B cell (primary cell): ENCODE data around the gene FAM3A. TPM values are rescaled to one million over a fixed set of nuclear protein-coding genes. Genes with fewer than 3 reads are reported as not detected.

Experiments used
- ATAC-seq: fragments of 200-7000 bp; cut with Tn5 transposase; one replicate; pipeline ENCODE4 v1.10.0; 2021; ENCODE audit warnings: low read depth, mild to moderate bottlenecking, moderate number of reproducible peaks, moderate library complexity
- CTCF ChIA-PET: fragments of 350-600 bp; sonication (Branson Sonifier 250); formaldehyde crosslinking; loops from one replicate; lab custom pipeline; 2021; ENCODE audit warnings: antibody characterized with exemption, inconsistent platforms; lab: Charles Lee
- POLR2A ChIA-PET: fragments of 350-600 bp; sonication (Branson Sonifier 250); formaldehyde crosslinking; loops from one replicate; lab custom pipeline; 2021; ENCODE audit warnings: antibody characterized with exemption; lab: Charles Lee
- DNase-seq: peaks from one replicate; pipeline ENCODE4 v3.0.0; 2013
- H2AFZ ChIP-seq: 2 replicates; pipeline ENCODE4 v1.6.1; 2012; ENCODE audit warnings: mild to moderate bottlenecking, low read depth, low read length; ENCODE audit not compliant: insufficient read depth, poor library complexity, severe bottlenecking
- H3K27ac ChIP-seq, 2 donors: 1 replicate in 1 of 2; 2 replicates in 1 of 2; pipeline ENCODE4 v1.5.1; 2012 to 2013; ENCODE audit warnings: low read length in 2 of 2, mild to moderate bottlenecking in 2 of 2, moderate library complexity in 1 of 2
- H3K27me3 ChIP-seq, 4 experiments: fragments of 200-600 bp in 1 of 4; sonication (generic) in 1 of 4; replicated peaks in 1 of 4; 1 replicate in 2 of 4; 2 replicates in 2 of 4; pipeline versions ENCODE4 v1.6.1 to v1.7.0; 2013 to 2016; ENCODE audit warnings: low read length in 3 of 4, mild to moderate bottlenecking in 2 of 4, mixed read lengths in 1 of 4, moderate library complexity in 1 of 4; ENCODE audit not compliant: insufficient read depth in 4 of 4, control insufficient read depth in 3 of 4; ENCODE audit errors: control extremely low read depth in 1 of 4
- H3K36me3 ChIP-seq, 2 experiments: replicated peaks in 1 of 2; 1 replicate in 1 of 2; 2 replicates in 1 of 2; pipeline versions ENCODE4 v1.6.1 to v1.7.1; 2013; ENCODE audit warnings: low read length in 1 of 2; ENCODE audit not compliant: insufficient read depth in 2 of 2, control insufficient read depth in 1 of 2; ENCODE audit errors: control extremely low read depth in 1 of 2, extremely low read depth in 1 of 2
- H3K4me1 ChIP-seq, 2 donors: fragments of 200-600 bp in 1 of 2; sonication (generic) in 1 of 2; 1 replicate in 1 of 2; 2 replicates in 1 of 2; pipeline versions ENCODE4 v1.5.1 to v1.6.1; 2013 to 2017; ENCODE audit warnings: low read length in 2 of 2; ENCODE audit not compliant: control insufficient read depth in 2 of 2, insufficient read depth in 2 of 2
- H3K4me2 ChIP-seq: replicated peaks from 2 replicates; pipeline ENCODE3; 2012; ENCODE audit warnings: mild to moderate bottlenecking, low read depth, low read length; ENCODE audit not compliant: poor library complexity, severe bottlenecking
- H3K4me3 ChIP-seq, 5 experiments: fragments of 200-600 bp in 1 of 5; sonication (generic) in 1 of 5; 1 replicate in 3 of 5; 2 replicates in 2 of 5; pipeline versions ENCODE4 v1.5.1 to v1.7.0; 2011 to 2016; ENCODE audit warnings: low read length in 4 of 5, mild to moderate bottlenecking in 4 of 5, low read depth in 2 of 5, control low read depth in 1 of 5, moderate library complexity in 1 of 5; ENCODE audit not compliant: insufficient read depth in 1 of 5; ENCODE audit errors: control extremely low read depth in 1 of 5, extremely low read depth in 1 of 5
- H3K79me2 ChIP-seq: fragments of 200-600 bp; sonication (generic); one replicate; pipeline ENCODE4 v1.6.0; 2016; ENCODE audit warnings: low read length; ENCODE audit not compliant: control insufficient read depth, insufficient read depth
- H3K9ac ChIP-seq: fragments of 200-600 bp; sonication (generic); 2 replicates; pipeline ENCODE4 v1.6.1; 2017; ENCODE audit warnings: mild to moderate bottlenecking, low read length, moderate library complexity
- H3K9me3 ChIP-seq, 3 donors: one replicate each; pipeline versions ENCODE4 v1.6.1 to v1.7.1; 2013; ENCODE audit warnings: low read length in 2 of 3; ENCODE audit not compliant: control insufficient read depth in 2 of 3, insufficient read depth in 1 of 3; ENCODE audit errors: control extremely low read depth in 1 of 3
- H4K20me1 ChIP-seq: 2 replicates; pipeline ENCODE4 v1.6.0; 2012; ENCODE audit warnings: mild to moderate bottlenecking, low read length; ENCODE audit not compliant: insufficient read depth, control insufficient read depth, poor library complexity, severe bottlenecking
- H3K27ac Mint-ChIP-seq: one replicate; pipeline ENCODE4 v1.8.0; 2021; ENCODE audit warnings: mixed read lengths
- H3K27me3 Mint-ChIP-seq: one replicate; pipeline ENCODE4 v1.8.0; 2021; ENCODE audit warnings: mixed read lengths
- H3K4me1 Mint-ChIP-seq: one replicate; pipeline ENCODE4 v1.8.0; 2021; ENCODE audit warnings: mixed read lengths
- H3K4me3 Mint-ChIP-seq: one replicate; pipeline ENCODE4 v1.8.0; 2021; ENCODE audit warnings: mixed read lengths
- H3K9me3 Mint-ChIP-seq: one replicate; pipeline ENCODE4 v1.8.0; 2022; ENCODE audit warnings: mixed read lengths; ENCODE audit not compliant: insufficient read depth
- EZH2 ChIP-seq: IDR thresholded peaks from 2 replicates; pipeline ENCODE4 v1.6.1; 2012; ENCODE audit warnings: borderline replicate concordance, low read depth, mild to moderate bottlenecking, moderate library complexity, low read length; ENCODE audit not compliant: insufficient read depth, poor library complexity, severe bottlenecking
- WGBS: methylation state at CpG from one replicate; pipeline ENCODE4 v1.1.5; 2013; ENCODE audit warnings: missing lambda C conversion rate; ENCODE audit not compliant: insufficient coverage; 5-methylcytosine and 5-hydroxymethylcytosine counted together
- intact Hi-C: fragments of 100-400 bp; cut with micrococcal nuclease; formaldehyde crosslinking; loops from one replicate; pipeline ENCODE4 v1.10.0; 2022
- polyA plus RNA-seq: library from polyadenylated mRNA; depleted of rRNA; stranded (reverse); fragments of >200 nt; gene quantifications from 2 replicates; pipeline ENCODE4 v1.2.3, GENCODE V29; 2012
- total RNA-seq, 2 donors: library from RNA; stranded (reverse); fragments of 120-200 nt in 1 of 2; gene quantifications; 1 replicate in 1 of 2; 2 replicates in 1 of 2; pipeline versions ENCODE4 v1.2.3 to v1.2.4, GENCODE V29; 2013 to 2022
- TF ChIP-seq, protein P1 (sequence below): fragments of 200-600 bp; IDR thresholded peaks from one replicate; pipeline ENCODE4 v1.8.0; 2022; ENCODE audit warnings: antibody characterized with exemption, mild to moderate bottlenecking

Gene FAM3A
- total and polyA plus RNA-seq, 2 donors (not counting 1 experiment from before 2014, with no cell fraction given), result 39.6 to 59.4 TPM

GRCh38 chrX:154462396-154462795, 53.6 kb downstream of the FAM3A start:
- no peak overlapping the region for H3K27ac Mint-ChIP-seq
- H3K79me2 ChIP-seq, result peaks cover 22% of the 10 kb centered on the region
- no peak overlapping the region for H2AFZ ChIP-seq
- ATAC-seq (no peak), DNase-seq (no peak)
- no peak overlapping the region for H3K9ac ChIP-seq
- WGBS, result 100% methylated on average over 2 of the region's 8 CpGs
- no peaks in the 10 kb centered on the region for H3K9me3 Mint-ChIP-seq
- H3K4me1 ChIP-seq, result peaks cover 6 to 13% of the 10 kb centered on the region in 2 donors
- peaks cover 12% of the 10 kb centered on the region for H3K4me1 Mint-ChIP-seq
- ChIA-PET POLR2A (no interaction called here), CTCF (no interaction called here)
- H4K20me1 ChIP-seq, result no peaks in the 10 kb centered on the region
- no peaks in the 10 kb centered on the region for H3K27me3 Mint-ChIP-seq
- no peak overlapping the region for H3K4me3 ChIP-seq
- no peaks in the 10 kb centered on the region for H3K27me3 ChIP-seq
- intact Hi-C loops, result no loop called here
- TF ChIP-seq, protein P1, sequence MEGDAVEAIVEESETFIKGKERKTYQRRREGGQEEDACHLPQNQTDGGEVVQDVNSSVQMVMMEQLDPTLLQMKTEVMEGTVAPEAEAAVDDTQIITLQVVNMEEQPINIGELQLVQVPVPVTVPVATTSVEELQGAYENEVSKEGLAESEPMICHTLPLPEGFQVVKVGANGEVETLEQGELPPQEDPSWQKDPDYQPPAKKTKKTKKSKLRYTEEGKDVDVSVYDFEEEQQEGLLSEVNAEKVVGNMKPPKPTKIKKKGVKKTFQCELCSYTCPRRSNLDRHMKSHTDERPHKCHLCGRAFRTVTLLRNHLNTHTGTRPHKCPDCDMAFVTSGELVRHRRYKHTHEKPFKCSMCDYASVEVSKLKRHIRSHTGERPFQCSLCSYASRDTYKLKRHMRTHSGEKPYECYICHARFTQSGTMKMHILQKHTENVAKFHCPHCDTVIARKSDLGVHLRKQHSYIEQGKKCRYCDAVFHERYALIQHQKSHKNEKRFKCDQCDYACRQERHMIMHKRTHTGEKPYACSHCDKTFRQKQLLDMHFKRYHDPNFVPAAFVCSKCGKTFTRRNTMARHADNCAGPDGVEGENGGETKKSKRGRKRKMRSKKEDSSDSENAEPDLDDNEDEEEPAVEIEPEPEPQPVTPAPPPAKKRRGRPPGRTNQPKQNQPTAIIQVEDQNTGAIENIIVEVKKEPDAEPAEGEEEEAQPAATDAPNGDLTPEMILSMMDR, result no peak
- TF ChIP-seq EZH2, result no peak
- H3K9me3 ChIP-seq, result no peaks in the 10 kb centered on the region
- no peak overlapping the region for H3K4me2 ChIP-seq
- no peak overlapping the region for H3K27ac ChIP-seq
- H3K36me3 ChIP-seq, result peaks cover 0 to 22% of the 10 kb centered on the region in 2 experiments
- no peak overlapping the region for H3K4me3 Mint-ChIP-seq

DNA sequence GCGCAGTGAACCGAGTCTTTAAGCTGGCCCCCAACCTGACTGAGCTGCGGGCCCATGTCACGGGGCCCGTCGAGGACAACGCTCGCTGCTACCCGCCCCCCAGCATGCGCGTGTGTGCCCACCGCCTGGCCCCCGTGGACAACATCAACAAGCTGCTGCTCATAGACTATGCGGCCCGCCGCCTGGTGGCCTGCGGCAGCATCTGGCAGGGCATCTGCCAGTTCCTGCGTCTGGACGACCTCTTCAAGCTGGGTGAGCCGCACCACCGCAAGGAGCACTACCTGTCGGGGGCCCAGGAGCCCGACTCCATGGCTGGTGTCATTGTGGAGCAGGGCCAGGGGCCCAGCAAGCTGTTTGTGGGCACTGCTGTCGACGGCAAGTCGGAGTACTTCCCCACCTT, 55.7 kb downstream of the FAM3A start:
- intact Hi-C loops, result no loop called here
- POLR2A ChIA-PET, result no interaction called here
- WGBS, result 96% methylated on average over 22 of the region's 26 CpGs
- no peaks in the 10 kb centered on the region for H3K9me3 ChIP-seq
- H3K36me3 ChIP-seq, result peaks cover 0 to 8% of the 10 kb centered on the region in 2 experiments
- ATAC-seq (no peak), DNase-seq (no peak)
- Mint-ChIP-seq H3K27ac (no peak overlapping the region), H3K4me3 (peak overlapping the region; percentile 59), H3K9me3 (no peaks in the 10 kb centered on the region), H3K27me3 (no peaks in the 10 kb centered on the region), H3K4me1 (peaks cover 14% of the 10 kb centered on the region)
- H3K4me3 ChIP-seq, result no peak overlapping the region
- TF ChIP-seq EZH2, result no peak
- TF ChIP-seq, protein P1, result no peak
- H2AFZ ChIP-seq, result no peak overlapping the region
- peaks cover 6 to 18% of the 10 kb centered on the region in 2 donors for H3K4me1 ChIP-seq
- H3K4me2 ChIP-seq, result no peak overlapping the region
- H3K27ac ChIP-seq, result no peak overlapping the region
- no peak overlapping the region for H3K9ac ChIP-seq
- peaks cover 22% of the 10 kb centered on the region for H3K79me2 ChIP-seq
- no peaks in the 10 kb centered on the region for H3K27me3 ChIP-seq
- H4K20me1 ChIP-seq, result no peaks in the 10 kb centered on the region
- CTCF ChIA-PET, result interaction anchor here (1.2 kb wide), 1 partner anchor 9 kb away, joined by 3 read pairs; no protein-coding TSS in a partner anchor
